Heart left ventricle (tissue), 16 donors: ENCODE measurements around the gene NBAS. TPM values are rescaled to one million over a fixed set of nuclear protein-coding genes. Genes with fewer than 3 reads are reported as not detected.
"Not testable (repeated sequence)": the region's sequence is repeated elsewhere in the genome, so short reads cannot be mapped to it uniquely, and the experiment has no call there.

Experiments
- ATAC-seq, 4 donors: fragments of 200-7000 bp; cut with Tn5 transposase; one replicate each; pipeline ENCODE4 v1.9.1; 2020 to 2022; ENCODE audit warnings: moderate library complexity in 4 of 4, mild to moderate bottlenecking in 3 of 4, moderate number of reproducible peaks in 1 of 4
- DNase-seq, 5 donors: peaks; one replicate each; pipeline ENCODE4 v3.0.0-alpha.2; 2020
- H3K27ac ChIP-seq, 12 donors: fragments of 200-600 bp; sonication (generic) in 4 of 12; one replicate each; pipeline versions ENCODE4 v1.5.0 to v1.8.0; 2016 to 2022; ENCODE audit warnings: mild to moderate bottlenecking in 2 of 12
- H3K27me3 ChIP-seq, 9 donors: fragments of 200-600 bp; sonication (generic) in 2 of 9; one replicate each; pipeline versions ENCODE4 v1.5.1 to v1.8.0; 2016 to 2022; ENCODE audit warnings: mild to moderate bottlenecking in 3 of 9
- H3K36me3 ChIP-seq, 9 donors: fragments of 200-600 bp; sonication (generic) in 2 of 9; one replicate each; pipeline versions ENCODE4 v1.5.0 to v1.8.0; 2018 to 2022; ENCODE audit warnings: mild to moderate bottlenecking in 2 of 9
- H3K4me1 ChIP-seq, 12 donors: fragments of 200-600 bp; sonication (generic) in 4 of 12; one replicate each; pipeline versions ENCODE4 v1.5.0 to v1.8.0; 2016 to 2022; ENCODE audit warnings: mild to moderate bottlenecking in 3 of 12
- H3K4me3 ChIP-seq, 12 donors: fragments of 200-600 bp; sonication (generic) in 4 of 12; one replicate each; pipeline versions ENCODE4 v1.5.0 to v1.8.0; 2017 to 2022; ENCODE audit warnings: mild to moderate bottlenecking in 9 of 12, moderate library complexity in 4 of 12
- H3K9me3 ChIP-seq, 12 donors: fragments of 200-600 bp; sonication (generic) in 4 of 12; one replicate each; pipeline versions ENCODE4 v1.5.0 to v1.8.0; 2016 to 2022; ENCODE audit warnings: mild to moderate bottlenecking in 1 of 12
- CTCF ChIP-seq, 12 donors: fragments of 200-600 bp; sonication (generic) in 4 of 12; IDR thresholded peaks; one replicate each; pipeline versions ENCODE4 v1.5.0 to v1.8.0; 2018 to 2022; ENCODE audit warnings: antibody characterized with exemption in 12 of 12, mild to moderate bottlenecking in 5 of 12
- POLR2A ChIP-seq, 2 donors: fragments of 450-650 bp; IDR thresholded peaks; one replicate each; pipeline ENCODE4 v1.6.1; 2017; ENCODE audit warnings: antibody characterized with exemption in 2 of 2, mild to moderate bottlenecking in 2 of 2, moderate library complexity in 2 of 2
- WGBS, 4 donors: extraction: QIAGEN DNeasy Blood & Tissue Kit in 2 of 4; methylation state at CpG; one replicate each; pipeline versions ENCODE4 v1.1.5 to v1.1.7; 2013 to 2018; 5-methylcytosine and 5-hydroxymethylcytosine counted together
- intact Hi-C, 10 donors: fragments of 100-400 bp; cut with DNase I; formaldehyde crosslinking; loops; one replicate each; pipeline versions ENCODE4 v1.11.1 to v1.14.2; 2022
- polyA plus RNA-seq, 2 donors: library from polyadenylated mRNA; stranded (reverse); fragments of 200-250 nt; gene quantifications; one replicate each; pipeline ENCODE4 v1.2.3, GENCODE V29; 2013
- total RNA-seq, 9 donors: library from RNA; depleted of rRNA in 2 of 9; stranded (reverse); fragments of >200 nt in 2 of 9; fragmentation: NEBNext Ultra II Directional in 3 of 9; extraction: Animal tissue kit (Norgen Biotek cat#: 25700) in 3 of 9; gene quantifications; one replicate each; pipeline versions ENCODE4 v1.1.0 to v1.2.4, GENCODE V29; 2016 to 2023
- donor health status: ischemic (EF 13 %, LVEDD 7.1; RV severe dilation, severe dysfunction).
- donor health status: healthy with polysubstance abuse.
- donor health status: DM: no; HTN: yes; CAD: no.
- donor health status: DM: no; HTN: no; CAD: no.
- donor health status: ischemic (EF 25% LVEDD 6.9; RV normal size, moderate dysfunction).
- donor health status: ischemic (EF 25% LVEDD 5.7; RV mildly dilated, moderate dysfunction).
- donor health status: healthy.
- donor health status: DM: yes; HTN: yes; CAD: no.
- donor health status: ischemic (EF 35%, LVEDD 5.7; RV mildly dilated, moderate dysfunction).
- donor health status: nonischemic (EF 11% LVEDD 7.7; RV severe dilation, severe dysfunction).
- donor health status: DM: yes; HTN: yes; CAD: no.
- donor health status: PGD.
- donor health status: ischemic (EF 29% LVEDD 5.4; RV normal size, mild dysfunction).
- donor health status: nonischemic (EF 23%, LVEDD 6.1; RV moderate dilation, normal function).

The NBAS gene
- total and polyA plus RNA-seq, 11 donors: 23.1 to 63.0 (median 50.5) TPM

GRCh38 chr2:15218423-15219086 is 342.6 kb downstream of the NBAS start:
- Histone ChIP-seq H3K27ac (no peak overlapping the region), H3K4me1 (peaks cover 0 to under 1% (median 0%) of the 10 kb centered on the region in 12 donors), H3K9me3 (no peaks in the 10 kb centered on the region), H3K27me3 (no peaks in the 10 kb centered on the region), H3K36me3 (peaks cover 0 to 40% (median 20%) of the 10 kb centered on the region in 9 donors), H3K4me3 (no peak overlapping the region)
- intact Hi-C loops: no loop called here
- TF ChIP-seq POLR2A (IDR thresholded peaks at IDR 0.05): no peak
- no peak for TF ChIP-seq CTCF (IDR thresholded peaks at IDR 0.05)
- DNase-seq (peak in 1 of 5 donors; percentile 23), ATAC-seq (no peak)
- 96 to 99% (median 98%) methylated on average over 17 of the region's 17 CpGs for WGBS, 4 donors

- Histone ChIP-seq H3K27ac (no peak overlapping the region), H3K4me3 (no peak overlapping the region), H3K9me3 (peaks cover 0 to 9% (median 0%) of the 10 kb centered on the region in 12 donors), H3K4me1 (no peaks in the 10 kb centered on the region), H3K36me3 (peaks cover 0 to 40% (median 22%) of the 10 kb centered on the region in 9 donors), H3K27me3 (no peaks in the 10 kb centered on the region)
- TF ChIP-seq POLR2A (IDR thresholded peaks at IDR 0.05) (no peak), CTCF (IDR thresholded peaks at IDR 0.05) (no peak)
- DNase-seq: no peak
- intact Hi-C loops: no loop called here
- no peak for ATAC-seq
- 82 to 87% (median 84%) methylated on average over 6 of the region's 6 CpGs for WGBS, 4 donors
These were observed 348.9 kb downstream of the NBAS start for GRCh38 chr2:15212249-15212648.

- 96 to 100% (median 98%) methylated on average over 1 of the region's 1 CpG for WGBS, 4 donors
- H3K4me3 ChIP-seq, H3K27me3 ChIP-seq, DNase-seq, H3K9me3 ChIP-seq, ATAC-seq, H3K27ac ChIP-seq, H3K4me1 ChIP-seq, intact Hi-C loops: not testable (repeated sequence)
- H3K36me3 ChIP-seq: peaks cover 0 to 33% (median 10%) of the 10 kb centered on the region in 9 donors
These were observed 350.6 kb downstream of the NBAS start for GRCh38 chr2:15210542-15210941.

- DNase-seq: no peak
- H3K4me3 ChIP-seq: no peak overlapping the region
- H3K9me3 ChIP-seq: peaks cover 0 to 10% (median 0%) of the 10 kb centered on the region in 12 donors
- WGBS, 4 donors: 93 to 100% (median 95%) methylated on average over 1 of the region's 1 CpG
- no peaks in the 10 kb centered on the region for H3K4me1 ChIP-seq
- H3K36me3 ChIP-seq: peaks cover 0 to 11% (median 0%) of the 10 kb centered on the region in 9 donors
- intact Hi-C loops: no loop called here
- no peak for TF ChIP-seq POLR2A (IDR thresholded peaks at IDR 0.05)
- no peak for TF ChIP-seq CTCF (IDR thresholded peaks at IDR 0.05)
- ATAC-seq: no peak
- no peaks in the 10 kb centered on the region for H3K27me3 ChIP-seq
- H3K27ac ChIP-seq: no peak overlapping the region
These were observed 354.7 kb downstream of the NBAS start for GRCh38 chr2:15206419-15206818.

DNA sequence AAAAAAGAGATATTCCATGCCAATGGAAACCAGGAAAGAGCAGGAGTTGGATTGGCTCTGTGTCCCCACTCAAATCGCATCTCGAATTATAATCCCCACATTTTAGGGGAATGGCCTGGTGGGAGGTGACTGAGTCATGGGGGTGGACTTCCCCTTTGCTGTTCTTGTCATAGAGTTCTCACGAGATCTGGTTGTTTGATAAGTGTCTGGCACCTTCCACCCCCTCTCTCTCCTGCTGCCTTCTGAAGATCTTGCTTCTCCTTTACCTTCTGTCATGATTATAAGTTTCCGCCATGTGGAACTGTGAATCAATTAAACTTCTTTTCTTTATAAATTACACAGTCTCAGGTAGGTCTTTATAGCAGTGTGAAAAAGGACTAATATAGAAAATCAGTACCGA is 355.6 kb downstream of the NBAS start:
- WGBS, 4 donors: 89 to 93% (median 90%) methylated on average over 5 of the region's 5 CpGs
- no peaks in the 10 kb centered on the region for H3K4me1 ChIP-seq
- no peak for ATAC-seq

More for the DNA sequence above, 355.6 kb downstream of the NBAS start:
- no peak overlapping the region for H3K4me3 ChIP-seq
- H3K9me3 ChIP-seq: peaks cover 0 to 6% (median 0%) of the 10 kb centered on the region in 12 donors
- H3K36me3 ChIP-seq: peaks cover 0 to 3% (median 0%) of the 10 kb centered on the region in 9 donors
- TF ChIP-seq CTCF (IDR thresholded peaks at IDR 0.05) (no peak), POLR2A (IDR thresholded peaks at IDR 0.05) (no peak)
- H3K27ac ChIP-seq: no peak overlapping the region
- DNase-seq: no peak
- no peaks in the 10 kb centered on the region for H3K27me3 ChIP-seq
- intact Hi-C loops: no loop called here
